HG02943 (cell line): ENCODE results near the gene PPP1R2C.

ENCODE experiments used
- ATAC-seq: cut with Tn5 transposase; IDR thresholded peaks from one replicate; pipeline ENCODE4 v1.9.1; 2021; ENCODE audit warnings: mild to moderate bottlenecking, low read depth, moderate library complexity; ENCODE audit not compliant: unreplicated experiment

The PPP1R2C gene

GRCh38 chrX:42751573-42751972 lies 26.4 kb downstream of the PPP1R2C start:
- no peak for ATAC-seq

GRCh38 chrX:42748067-42748850 lies 29.7 kb downstream of the PPP1R2C start:
- ATAC-seq = no peak

GRCh38 chrX:42746606-42747005 lies 31.4 kb downstream of the PPP1R2C start:
- ATAC-seq = no peak

GRCh38 chrX:42740456-42740855 lies 37.5 kb downstream of the PPP1R2C start:
- no peak for ATAC-seq

- no peak for ATAC-seq
Measured at GRCh38 chrX:42739741-42740140, 38.2 kb downstream of the PPP1R2C start.

- ATAC-seq = no peak
Measured at GRCh38 chrX:42739258-42739657, 38.7 kb downstream of the PPP1R2C start.

- ATAC-seq = no peak
Measured at GRCh38 chrX:42738552-42738951, 39.4 kb downstream of the PPP1R2C start.

GRCh38 chrX:42735250-42735649 lies 42.7 kb downstream of the PPP1R2C start:
- ATAC-seq = no peak

- no peak for ATAC-seq
Measured at GRCh38 chrX:42732506-42732905, 45.5 kb downstream of the PPP1R2C start.
